CD4-positive, CD25-positive, alpha-beta regulatory T cell (primary cell): Measurements from ENCODE around the gene SLC25A22. TPM values are rescaled to one million over a fixed set of nuclear protein-coding genes. Genes with fewer than 3 reads are reported as not detected.

ENCODE experiments used
- ATAC-seq, 2 donors: fragments of 150-1000 bp; cut with Tn5 transposase; one replicate each; pipeline ENCODE4 v1.10.0; 2021; ENCODE audit warnings: low read depth in 2 of 2, moderate number of reproducible peaks in 2 of 2, moderate library complexity in 1 of 2
- DNase-seq, 3 donors: peaks; one replicate each; pipeline versions ENCODE4 v3.0.0 to v3.0.0-alpha.2; 2012 to 2022; ENCODE audit warnings: mixed read lengths in 1 of 3
- H3K27ac ChIP-seq: one replicate; pipeline ENCODE4 v1.7.0; 2013; ENCODE audit warnings: mild to moderate bottlenecking, low read length; ENCODE audit not compliant: insufficient read depth, poor library complexity, severe bottlenecking
- H3K27me3 ChIP-seq: one replicate; pipeline ENCODE4 v1.7.0; 2013; ENCODE audit warnings: low read length; ENCODE audit not compliant: control insufficient read depth, insufficient read depth
- H3K36me3 ChIP-seq: one replicate; pipeline ENCODE4 v1.7.0; 2013; ENCODE audit warnings: mild to moderate bottlenecking, low read length, moderate library complexity; ENCODE audit not compliant: control insufficient read depth, insufficient read depth
- H3K4me1 ChIP-seq: 2 replicates; pipeline ENCODE4 v1.7.0; 2013; ENCODE audit warnings: mild to moderate bottlenecking, low read length; ENCODE audit not compliant: insufficient read depth, control insufficient read depth, poor library complexity, severe bottlenecking
- H3K4me3 ChIP-seq: one replicate; pipeline ENCODE4 v1.7.0; 2013; ENCODE audit warnings: low read depth, mild to moderate bottlenecking, low read length, moderate library complexity
- H3K9me3 ChIP-seq, 2 experiments: 1 replicate in 1 of 2; 2 replicates in 1 of 2; pipeline ENCODE4 v1.7.0; 2013; ENCODE audit warnings: low read length in 2 of 2, mild to moderate bottlenecking in 1 of 2, moderate library complexity in 1 of 2; ENCODE audit not compliant: control insufficient read depth in 2 of 2
- H3K27ac Mint-ChIP-seq, 3 donors: one replicate each; pipeline ENCODE4 v1.8.0; 2020 to 2022; ENCODE audit warnings: mild to moderate bottlenecking in 3 of 3, mixed read lengths in 3 of 3, moderate library complexity in 2 of 3
- H3K27me3 Mint-ChIP-seq: one replicate; pipeline ENCODE4 v1.8.0; 2022; ENCODE audit warnings: mild to moderate bottlenecking, mixed read lengths
- H3K36me3 Mint-ChIP-seq: one replicate; pipeline ENCODE4 v1.8.0; 2020; ENCODE audit warnings: mixed read lengths
- H3K4me1 Mint-ChIP-seq, 4 donors: one replicate each; pipeline ENCODE4 v1.8.0; 2020 to 2022; ENCODE audit warnings: mixed read lengths in 4 of 4, mild to moderate bottlenecking in 1 of 4
- H3K4me3 Mint-ChIP-seq, 4 donors: one replicate each; pipeline ENCODE4 v1.8.0; 2020 to 2022; ENCODE audit warnings: mild to moderate bottlenecking in 4 of 4, mixed read lengths in 4 of 4, moderate library complexity in 3 of 4
- H3K9me3 Mint-ChIP-seq, 7 donors: one replicate each; pipeline ENCODE4 v1.8.0; 2020 to 2022; ENCODE audit warnings: mixed read lengths in 7 of 7, mild to moderate bottlenecking in 3 of 7, moderate library complexity in 2 of 7
- polyA plus RNA-seq, 4 donors: library from polyadenylated mRNA; unstranded; fragments of 300-500 nt; fragmentation: Illumina TruSeq; gene quantifications; one replicate each; pipeline ENCODE4 v1.2.3, GENCODE V29; 2021
- total RNA-seq: library from RNA; stranded (reverse); gene quantifications from one replicate; pipeline ENCODE4 v1.2.3, GENCODE V29; 2022

The SLC25A22 gene
- total and polyA plus RNA-seq, 5 donors from 2014 or later = 5.3 to 20.3 (median 6.6) TPM

DNA sequence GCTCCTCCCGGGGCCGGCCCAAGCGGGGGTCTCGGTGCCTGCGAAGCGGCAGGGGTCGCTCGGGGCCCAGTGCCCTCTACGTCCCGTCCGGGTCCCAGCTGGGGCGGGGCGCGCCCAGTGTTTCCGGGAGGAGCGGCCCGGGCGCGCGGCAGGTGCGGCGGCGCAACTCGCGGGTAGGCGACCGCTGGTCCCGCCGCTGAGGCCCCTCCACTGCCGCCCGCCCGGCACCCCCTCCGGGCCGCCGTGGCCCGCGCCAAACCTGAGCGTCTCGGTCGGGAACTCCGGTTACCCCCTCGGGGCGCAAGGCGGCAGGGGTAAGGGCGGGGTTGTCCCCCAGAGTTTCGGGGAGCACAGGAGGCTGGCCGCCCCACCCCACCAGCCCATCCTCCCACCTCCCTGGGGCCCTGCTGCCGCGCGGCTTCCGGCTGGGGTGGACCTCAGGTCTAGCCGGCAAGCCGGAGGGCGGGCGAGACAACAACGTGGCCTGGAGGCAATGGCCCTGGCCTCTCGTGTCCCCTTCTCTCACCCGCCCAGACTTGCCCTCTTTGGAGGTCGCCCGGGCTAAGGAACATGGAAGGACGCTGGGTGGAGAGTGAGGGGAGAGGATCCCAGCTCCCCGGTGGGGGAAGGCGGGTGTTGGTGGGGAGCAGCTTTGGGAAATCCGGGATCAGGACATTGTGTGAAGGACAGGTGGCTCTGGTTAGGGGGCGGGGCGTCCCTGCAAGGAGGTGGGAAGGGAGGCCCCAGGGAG lies 29.2 kb upstream of the SLC25A22 start:
- Histone ChIP-seq H3K4me1 (peaks cover 55% of the 10 kb centered on the region), H3K9me3 (no peaks in the 10 kb centered on the region), H3K36me3 (peaks cover 8% of the 10 kb centered on the region), H3K27me3 (no peaks in the 10 kb centered on the region), H3K4me3 (no peak overlapping the region), H3K27ac (no peak overlapping the region)
- Mint-ChIP-seq H3K27me3 (peaks cover 39% of the 10 kb centered on the region), H3K27ac (no peak overlapping the region), H3K36me3 (peaks cover 9% of the 10 kb centered on the region), H3K4me3 (peak overlapping the region; percentile 67 to 89 (median 82)), H3K4me1 (peaks cover 0 to 47% (median 12%) of the 10 kb centered on the region in 4 donors), H3K9me3 (no peaks in the 10 kb centered on the region)
- DNase-seq (peak in 1 of 3 donors; percentile 61), ATAC-seq (peak in 1 of 2 donors; percentile 7)

DNA sequence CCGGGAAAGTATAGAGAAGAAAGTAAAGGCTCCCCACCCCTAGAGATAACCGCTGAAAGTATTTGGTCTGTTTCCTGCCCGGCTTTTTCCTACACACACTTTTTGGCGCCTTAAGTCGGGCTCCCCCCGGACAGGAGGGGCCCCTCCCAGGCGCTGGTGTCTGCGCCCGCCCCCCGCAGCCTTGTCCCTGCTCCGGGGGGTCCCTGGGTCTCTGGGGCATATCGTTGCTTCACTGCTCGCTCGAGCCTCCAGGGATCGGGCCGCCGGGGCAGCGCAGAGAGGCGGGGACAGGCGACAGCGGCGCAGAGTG lies 28.7 kb upstream of the SLC25A22 start:
- peak in 1 of 2 donors; percentile 7 for ATAC-seq
- no peak overlapping the region for H3K27ac Mint-ChIP-seq

DNA sequence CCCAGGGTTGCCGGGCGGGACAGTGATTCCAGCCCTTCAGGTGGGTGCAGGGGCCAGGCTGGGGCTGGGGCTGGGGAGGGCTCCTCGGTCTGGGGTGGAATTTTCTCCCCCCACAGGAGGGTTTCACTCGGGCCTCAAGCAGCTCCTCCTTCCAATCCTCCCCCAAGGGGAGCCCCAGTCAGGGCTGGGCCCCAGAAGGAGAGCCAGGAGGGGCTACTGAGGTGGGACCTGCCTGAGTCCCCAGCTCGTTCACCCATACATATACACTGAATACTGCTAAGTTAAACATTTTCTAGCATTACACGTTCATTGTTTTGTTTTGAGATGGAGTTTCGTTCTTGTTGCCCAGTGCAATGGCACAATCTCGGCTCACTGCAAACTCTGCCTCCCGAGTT lies 28.1 kb upstream of the SLC25A22 start:
- Mint-ChIP-seq H3K27me3 (peaks cover 31% of the 10 kb centered on the region), H3K4me1 (peaks cover 0 to 50% (median 13%) of the 10 kb centered on the region in 4 donors), H3K27ac (no peak overlapping the region), H3K4me3 (peak overlapping the region; percentile 77 to 91 (median 84)), H3K36me3 (peaks cover 10% of the 10 kb centered on the region), H3K9me3 (no peaks in the 10 kb centered on the region)
- DNase-seq = no peak
- no peak overlapping the region for H3K4me3 ChIP-seq
- H3K4me1 ChIP-seq = peaks cover 50% of the 10 kb centered on the region
- no peak for ATAC-seq
- H3K27me3 ChIP-seq = no peaks in the 10 kb centered on the region
- no peaks in the 10 kb centered on the region for H3K9me3 ChIP-seq
- no peak overlapping the region for H3K27ac ChIP-seq
- H3K36me3 ChIP-seq = peaks cover 10% of the 10 kb centered on the region

More for the DNA sequence above, 28.7 kb upstream of the SLC25A22 start:
- H3K27me3 Mint-ChIP-seq = peaks cover 37% of the 10 kb centered on the region
- peaks cover 10% of the 10 kb centered on the region for H3K36me3 ChIP-seq
- H3K27me3 ChIP-seq = no peaks in the 10 kb centered on the region
- H3K36me3 Mint-ChIP-seq = peaks cover 10% of the 10 kb centered on the region
- H3K4me1 Mint-ChIP-seq = peaks cover 0 to 49% (median 12%) of the 10 kb centered on the region in 4 donors
- H3K27ac ChIP-seq = no peak overlapping the region
- H3K4me1 ChIP-seq = peaks cover 52% of the 10 kb centered on the region
- peak in 1 of 3 donors; percentile 45 for DNase-seq
- H3K9me3 ChIP-seq = no peaks in the 10 kb centered on the region
- H3K4me3 Mint-ChIP-seq = peak overlapping the region; percentile 77 to 91 (median 84)
- no peak overlapping the region for H3K4me3 ChIP-seq
- no peaks in the 10 kb centered on the region for H3K9me3 Mint-ChIP-seq

DNA sequence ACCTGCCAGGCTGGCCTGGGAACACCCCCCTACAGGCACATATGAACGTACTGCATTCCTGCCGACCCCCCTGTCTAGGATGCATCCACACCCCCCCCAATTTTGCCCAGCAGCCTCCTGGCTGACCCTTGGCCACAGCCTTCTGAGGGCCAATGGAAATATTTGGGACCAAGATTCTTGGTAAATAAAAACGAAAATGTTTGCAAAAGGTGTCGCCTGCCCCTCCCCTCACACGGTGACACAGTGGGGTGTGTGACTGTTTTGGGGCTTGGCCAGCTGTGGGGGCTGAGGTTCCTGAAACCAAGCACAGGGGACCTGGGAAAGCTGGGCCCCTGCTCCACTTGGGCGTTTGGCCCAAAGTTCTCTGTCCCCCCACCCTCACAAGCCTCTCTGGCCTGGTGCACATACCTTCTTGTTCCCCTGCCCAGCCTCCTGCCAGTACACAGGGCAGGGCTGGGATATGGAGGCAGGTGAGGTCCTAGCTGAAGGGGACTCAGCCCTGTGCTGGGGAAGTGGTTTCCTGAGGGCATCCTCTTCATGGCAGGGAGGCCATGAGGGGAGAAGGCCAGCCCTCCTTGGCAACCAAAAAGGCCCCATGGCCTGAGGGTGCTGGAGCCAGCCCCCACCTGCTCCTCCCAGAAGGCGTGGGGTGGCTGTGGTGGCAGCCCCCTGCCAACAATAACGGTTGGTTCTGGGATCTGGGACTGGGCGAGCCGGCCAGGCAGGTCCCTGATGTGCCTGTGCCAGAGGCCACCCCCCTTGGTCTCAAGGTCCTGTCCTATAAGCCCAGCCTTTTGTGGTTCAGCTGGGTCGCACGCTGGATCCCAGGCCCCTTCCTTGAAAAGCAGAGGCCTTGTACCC lies 27.5 kb upstream of the SLC25A22 start:
- H3K4me3 Mint-ChIP-seq = peak overlapping the region in 1 of 4 donors; percentile 85
- Histone ChIP-seq H3K27me3 (no peaks in the 10 kb centered on the region), H3K4me3 (no peak overlapping the region), H3K27ac (no peak overlapping the region), H3K4me1 (peaks cover 50% of the 10 kb centered on the region), H3K36me3 (peaks cover 10% of the 10 kb centered on the region), H3K9me3 (no peaks in the 10 kb centered on the region)
- H3K27me3 Mint-ChIP-seq = peaks cover 30% of the 10 kb centered on the region
- peaks cover 0 to 54% (median 16%) of the 10 kb centered on the region in 4 donors for H3K4me1 Mint-ChIP-seq
- H3K9me3 Mint-ChIP-seq = no peaks in the 10 kb centered on the region
- no peak for ATAC-seq
- no peak overlapping the region for H3K27ac Mint-ChIP-seq
- DNase-seq = no peak
- H3K36me3 Mint-ChIP-seq = peaks cover 10% of the 10 kb centered on the region

DNA sequence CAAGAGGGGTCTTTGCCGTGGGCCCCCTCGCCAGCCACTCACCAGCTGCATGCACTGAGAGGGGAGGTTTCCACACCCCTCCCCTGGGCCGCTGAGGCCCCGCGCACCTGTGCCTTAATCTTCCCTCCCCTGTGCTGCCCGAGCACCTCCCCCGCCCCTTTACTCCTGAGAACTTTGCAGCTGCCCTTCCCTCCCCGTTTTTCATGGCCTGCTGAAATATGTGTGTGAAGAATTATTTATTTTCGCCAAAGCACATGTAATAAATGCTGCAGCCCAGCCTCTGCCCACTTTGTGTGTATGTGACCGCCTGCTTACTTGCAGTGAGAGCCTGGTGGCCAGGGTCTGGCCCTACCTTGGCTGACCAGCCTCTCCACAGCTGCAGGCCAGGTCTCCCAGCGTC lies 26.9 kb upstream of the SLC25A22 start:
- Histone ChIP-seq H3K36me3 (peaks cover 10% of the 10 kb centered on the region), H3K27ac (no peak overlapping the region), H3K27me3 (no peaks in the 10 kb centered on the region), H3K4me1 (peaks cover 47% of the 10 kb centered on the region), H3K4me3 (no peak overlapping the region), H3K9me3 (no peaks in the 10 kb centered on the region)
- no peaks in the 10 kb centered on the region for H3K9me3 Mint-ChIP-seq
- H3K4me1 Mint-ChIP-seq = peaks cover 0 to 51% (median 16%) of the 10 kb centered on the region in 4 donors
- peaks cover 30% of the 10 kb centered on the region for H3K27me3 Mint-ChIP-seq
- H3K27ac Mint-ChIP-seq = peak overlapping the region in 1 of 3 donors; percentile 56
- ATAC-seq (no peak), DNase-seq (no peak)
- peak overlapping the region in 2 of 4 donors; percentile 54 to 74 for H3K4me3 Mint-ChIP-seq
- H3K36me3 Mint-ChIP-seq = peaks cover 10% of the 10 kb centered on the region

DNA sequence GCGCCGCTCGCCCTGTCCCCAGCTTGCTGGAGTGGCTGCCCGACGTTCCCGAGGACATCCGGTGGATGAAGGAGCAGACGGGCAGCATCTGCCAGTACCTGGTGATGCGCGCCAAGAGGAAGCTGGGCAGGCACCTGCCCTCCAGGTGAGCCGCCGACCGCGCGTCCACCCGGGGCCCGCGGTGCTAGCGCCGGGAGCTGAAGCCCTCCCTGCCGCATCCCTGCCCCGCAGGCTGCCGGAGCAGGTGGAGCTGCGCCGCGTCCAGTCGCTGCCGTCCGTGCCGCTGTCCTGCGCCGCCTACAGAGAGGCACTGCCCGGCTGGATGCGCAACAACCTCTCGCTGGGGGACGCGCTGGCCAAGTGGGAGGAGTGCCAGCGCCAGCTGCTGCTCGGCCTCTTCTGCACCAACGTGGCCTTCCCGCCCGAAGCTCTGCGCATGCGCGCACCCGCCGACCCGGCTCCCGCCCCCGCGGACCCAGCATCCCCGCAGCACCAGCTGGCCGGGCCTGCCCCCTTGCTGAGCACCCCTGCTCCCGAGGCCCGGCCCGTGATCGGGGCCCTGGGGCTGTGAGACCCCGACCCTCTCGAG lies 26.3 kb upstream of the SLC25A22 start:
- H3K27me3 ChIP-seq = no peaks in the 10 kb centered on the region
- H3K27ac ChIP-seq = no peak overlapping the region
- H3K4me3 ChIP-seq = no peak overlapping the region
- peaks cover 42% of the 10 kb centered on the region for H3K4me1 ChIP-seq
- H3K4me1 Mint-ChIP-seq = peaks cover 0 to 46% (median 16%) of the 10 kb centered on the region in 4 donors
- H3K9me3 Mint-ChIP-seq = no peaks in the 10 kb centered on the region
- peak overlapping the region in 1 of 4 donors; percentile 54 for H3K4me3 Mint-ChIP-seq
- ATAC-seq (no peak), DNase-seq (no peak)
- peaks cover 10% of the 10 kb centered on the region for H3K36me3 ChIP-seq
- no peaks in the 10 kb centered on the region for H3K9me3 ChIP-seq
- H3K27ac Mint-ChIP-seq = no peak overlapping the region
- peaks cover 10% of the 10 kb centered on the region for H3K36me3 Mint-ChIP-seq
- H3K27me3 Mint-ChIP-seq = peaks cover 27% of the 10 kb centered on the region

DNA sequence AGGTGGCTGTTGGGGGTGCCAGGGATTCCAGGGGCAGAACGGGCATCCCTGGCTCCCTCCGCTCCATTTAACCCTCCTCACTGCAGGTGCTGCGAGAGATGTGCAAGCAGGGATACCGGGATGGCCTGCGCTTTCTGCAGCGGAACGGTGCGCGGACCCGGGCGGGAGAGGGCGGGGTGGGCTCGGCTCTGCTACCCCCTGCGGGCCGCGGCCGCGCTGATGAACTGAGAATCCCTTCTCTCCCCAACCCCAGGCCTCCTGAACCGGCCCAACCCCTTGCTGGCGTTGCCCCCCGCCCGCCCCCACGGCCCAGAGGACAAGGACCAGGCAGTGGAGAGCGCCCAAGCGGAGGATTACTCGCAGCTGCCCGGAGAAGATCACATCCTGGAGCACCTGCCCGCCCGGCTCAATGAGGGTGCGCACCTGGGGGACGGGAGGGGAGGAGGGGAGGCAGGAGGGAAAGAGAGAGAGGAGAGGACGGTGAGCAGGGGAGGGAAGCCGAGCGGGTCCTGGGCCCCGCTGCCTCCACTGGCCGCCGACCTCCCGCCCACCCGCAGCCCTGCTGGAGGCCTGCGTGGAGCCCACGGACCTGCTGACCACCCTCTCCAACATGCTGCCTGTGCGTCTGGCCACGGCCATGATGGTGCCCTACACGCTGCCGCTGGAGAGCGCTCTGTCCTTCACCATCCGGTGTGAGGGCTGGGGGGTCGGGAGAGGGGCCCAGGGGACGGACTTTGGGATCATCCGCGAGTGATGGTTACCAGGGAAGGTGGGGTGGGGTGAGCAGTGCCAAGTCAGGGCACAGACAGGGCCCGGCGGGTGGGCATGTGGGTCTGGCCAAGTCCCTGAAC lies 25.6 kb upstream of the SLC25A22 start:
- Histone ChIP-seq H3K27ac (no peak overlapping the region), H3K36me3 (peaks cover 10% of the 10 kb centered on the region), H3K27me3 (no peaks in the 10 kb centered on the region), H3K9me3 (no peaks in the 10 kb centered on the region), H3K4me1 (peaks cover 40% of the 10 kb centered on the region), H3K4me3 (no peak overlapping the region)
- Mint-ChIP-seq H3K9me3 (no peaks in the 10 kb centered on the region), H3K4me3 (peak overlapping the region in 2 of 4 donors; percentile 38 to 41), H3K27me3 (peaks cover 19% of the 10 kb centered on the region), H3K36me3 (peaks cover 10% of the 10 kb centered on the region), H3K4me1 (peaks cover 0 to 40% (median 16%) of the 10 kb centered on the region in 4 donors), H3K27ac (no peak overlapping the region)
- DNase-seq = no peak
- ATAC-seq = no peak
